Measurements from ENCODE around the gene SH3BP5L. TPM values are rescaled to one million over a fixed set of nuclear protein-coding genes. Genes with fewer than 3 reads are reported as not detected.

SH3BP5L gene
- total RNA-seq, 2 donors from 2014 or later = 18.3 to 23.8 TPM

- Mint-ChIP-seq H3K36me3 (peaks cover 6% of the 10 kb centered on the region), H3K27ac (no peak overlapping the region), H3K4me3 (no peak overlapping the region), H3K4me1 (ENCODE audit: low read depth in 2 of 2) (peaks cover 0 to 4% of the 10 kb centered on the region in 2 donors), H3K9me3 (no peaks in the 10 kb centered on the region), H3K27me3 (no peaks in the 10 kb centered on the region)
- no peak for DNase-seq (ENCODE audit: low spot score)
- ATAC-seq = no peak
These were observed 21.7 kb upstream of the SH3BP5L start for GRCh38 chr1:248847181-248847955.

GRCh38 chr1:248844526-248844925 lies 18.8 kb upstream of the SH3BP5L start:
- DNase-seq (ENCODE audit: low spot score) (no peak), ATAC-seq (no peak)
- no peaks in the 10 kb centered on the region for H3K27me3 Mint-ChIP-seq
- no peaks in the 10 kb centered on the region for H3K9me3 Mint-ChIP-seq
- peaks cover 6% of the 10 kb centered on the region for H3K36me3 Mint-ChIP-seq
- H3K4me3 Mint-ChIP-seq = no peak overlapping the region
- no peak overlapping the region for H3K27ac Mint-ChIP-seq
- H3K4me1 Mint-ChIP-seq (ENCODE audit: low read depth in 2 of 2) = peaks cover 6 to 17% of the 10 kb centered on the region in 2 donors

DNA sequence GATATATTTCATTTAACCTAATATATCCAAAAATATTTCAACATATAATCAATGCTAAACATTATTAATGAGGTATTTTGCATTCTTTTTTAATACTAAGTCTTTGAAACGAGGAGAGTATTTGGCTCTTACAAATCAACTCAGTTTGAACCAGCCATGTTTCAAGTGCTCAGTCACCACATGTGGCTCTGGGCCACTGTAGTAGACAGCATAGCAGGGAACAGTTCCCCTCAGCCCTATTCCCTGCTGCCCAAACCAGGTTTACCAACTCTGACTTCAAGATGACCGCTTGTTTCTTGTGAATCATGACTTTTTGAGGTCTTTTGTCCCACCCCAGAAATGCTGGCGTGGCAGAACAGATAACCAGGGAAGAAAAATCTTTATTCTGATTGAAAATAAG lies 18.0 kb upstream of the SH3BP5L start:
- no peak overlapping the region for H3K27ac Mint-ChIP-seq
- DNase-seq (ENCODE audit: low spot score) = no peak
- peaks cover 10 to 14% of the 10 kb centered on the region in 2 donors for H3K4me1 Mint-ChIP-seq (ENCODE audit: low read depth in 2 of 2)
- no peak for ATAC-seq
- no peaks in the 10 kb centered on the region for H3K27me3 Mint-ChIP-seq
- H3K36me3 Mint-ChIP-seq = peaks cover 1% of the 10 kb centered on the region
- H3K4me3 Mint-ChIP-seq = no peak overlapping the region
- H3K9me3 Mint-ChIP-seq = no peaks in the 10 kb centered on the region

- Mint-ChIP-seq H3K27me3 (no peaks in the 10 kb centered on the region), H3K27ac (no peak overlapping the region), H3K4me1 (ENCODE audit: low read depth in 2 of 2) (peaks cover 10 to 14% of the 10 kb centered on the region in 2 donors), H3K36me3 (no peaks in the 10 kb centered on the region), H3K9me3 (no peaks in the 10 kb centered on the region), H3K4me3 (no peak overlapping the region)
- no peak for DNase-seq (ENCODE audit: low spot score)
- no peak for ATAC-seq
These were observed 17.1 kb upstream of the SH3BP5L start for GRCh38 chr1:248842781-248843331.

DNA sequence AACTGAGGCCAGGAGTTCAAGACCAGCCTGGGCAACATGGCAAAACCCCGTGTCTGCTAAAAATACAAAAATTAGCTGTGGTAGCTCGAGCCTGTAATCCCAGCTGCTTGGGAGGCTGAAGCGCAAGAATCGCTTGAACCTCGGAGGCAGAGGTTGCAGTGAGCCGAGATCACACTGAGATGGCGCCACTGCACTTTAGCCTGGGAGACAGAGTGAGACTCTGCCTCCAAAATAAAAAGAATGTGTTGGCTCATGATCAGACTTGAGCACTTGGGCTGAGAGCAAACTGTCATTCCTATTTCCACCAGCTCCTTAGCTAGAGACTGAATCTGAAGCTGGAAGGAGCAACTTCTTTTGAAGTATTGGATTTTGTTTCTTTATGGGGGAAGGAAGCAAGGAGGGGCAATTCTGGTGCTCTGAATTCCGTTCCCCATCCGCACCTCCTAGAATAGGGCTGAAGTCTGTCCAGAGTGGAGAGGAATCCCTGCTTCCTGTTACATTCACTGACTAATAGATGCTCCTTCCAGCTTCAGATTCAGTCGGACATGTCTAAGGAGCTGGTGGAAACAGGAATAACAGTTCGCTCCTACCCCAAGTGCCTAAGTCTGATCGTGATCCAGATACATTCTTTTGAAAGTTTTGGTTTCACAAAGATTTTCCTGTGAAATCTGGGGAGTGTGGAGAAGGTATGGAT lies 16.1 kb upstream of the SH3BP5L start:
- no peaks in the 10 kb centered on the region for H3K36me3 Mint-ChIP-seq
- ATAC-seq (no peak), DNase-seq (ENCODE audit: low spot score) (no peak)
- H3K27me3 Mint-ChIP-seq = no peaks in the 10 kb centered on the region
- H3K27ac Mint-ChIP-seq = no peak overlapping the region
- H3K4me3 Mint-ChIP-seq = no peak overlapping the region
- peaks cover 10 to 14% of the 10 kb centered on the region in 2 donors for H3K4me1 Mint-ChIP-seq (ENCODE audit: low read depth in 2 of 2)
- H3K9me3 Mint-ChIP-seq = no peaks in the 10 kb centered on the region

- H3K36me3 Mint-ChIP-seq = no peaks in the 10 kb centered on the region
- ATAC-seq (no peak), DNase-seq (ENCODE audit: low spot score) (no peak)
- peaks cover 10 to 14% of the 10 kb centered on the region in 2 donors for H3K4me1 Mint-ChIP-seq (ENCODE audit: low read depth in 2 of 2)
- H3K9me3 Mint-ChIP-seq = no peaks in the 10 kb centered on the region
- H3K27ac Mint-ChIP-seq = no peak overlapping the region
- no peak overlapping the region for H3K4me3 Mint-ChIP-seq
- H3K27me3 Mint-ChIP-seq = no peaks in the 10 kb centered on the region
These were observed 15.2 kb upstream of the SH3BP5L start for GRCh38 chr1:248840946-248841345.

GRCh38 chr1:248839168-248839555 lies 13.4 kb upstream of the SH3BP5L start:
- ATAC-seq = no peak
- H3K4me1 Mint-ChIP-seq (ENCODE audit: low read depth in 2 of 2) = peaks cover 10 to 14% of the 10 kb centered on the region in 2 donors
- H3K36me3 Mint-ChIP-seq = no peaks in the 10 kb centered on the region
- DNase-seq (ENCODE audit: low spot score) = no peak
- peak overlapping the region in 1 of 2 donors; percentile 92 for H3K27ac Mint-ChIP-seq
- no peaks in the 10 kb centered on the region for H3K9me3 Mint-ChIP-seq
- no peak overlapping the region for H3K4me3 Mint-ChIP-seq
- no peaks in the 10 kb centered on the region for H3K27me3 Mint-ChIP-seq

DNA sequence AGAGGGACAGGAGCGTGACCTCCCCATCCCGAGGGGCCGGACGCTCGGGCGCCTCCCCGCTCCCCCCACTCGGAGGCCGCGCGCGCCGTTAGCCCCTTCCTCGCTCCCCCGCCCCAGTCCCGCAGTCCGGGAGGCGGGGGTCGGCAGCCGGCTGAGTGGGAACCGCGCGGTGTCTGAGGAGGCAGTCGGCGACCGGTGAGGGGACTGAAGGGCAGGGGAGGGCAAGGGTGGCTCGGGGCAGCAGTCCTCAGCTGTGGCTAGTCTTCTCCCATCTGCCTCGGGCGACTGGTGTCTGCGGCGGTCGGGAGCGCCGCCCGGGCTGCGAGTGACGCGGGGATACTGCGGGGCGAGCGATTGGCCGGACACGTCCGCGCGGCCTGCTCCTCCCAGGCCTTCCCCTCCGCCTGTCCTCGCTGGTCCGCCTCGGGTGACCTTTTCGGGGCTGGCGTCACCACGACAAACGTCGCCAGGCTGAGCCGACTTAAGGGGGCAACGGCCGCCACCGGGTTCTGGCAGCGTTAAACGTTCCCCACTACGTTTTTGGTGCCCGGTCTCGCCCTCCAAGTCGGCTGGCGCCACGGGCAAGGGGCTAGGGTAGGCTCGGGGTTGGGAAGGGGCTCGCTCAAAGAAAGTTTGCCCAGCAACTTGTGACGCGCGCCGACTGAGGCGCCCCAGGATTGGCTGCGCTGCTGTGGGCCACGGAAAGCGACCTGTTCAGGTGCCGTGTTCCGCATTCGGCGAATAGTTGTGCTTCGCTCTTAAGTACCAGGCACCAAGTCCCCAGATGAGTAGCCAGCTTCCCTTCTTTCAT lies 12.8 kb upstream of the SH3BP5L start:
- no peaks in the 10 kb centered on the region for H3K36me3 Mint-ChIP-seq
- peak; percentile 84 to 89 for ATAC-seq
- peaks cover 10 to 14% of the 10 kb centered on the region in 2 donors for H3K4me1 Mint-ChIP-seq (ENCODE audit: low read depth in 2 of 2)
- peaks cover 0 to 2% of the 10 kb centered on the region in 2 donors for H3K27me3 Mint-ChIP-seq
- H3K27ac Mint-ChIP-seq = peak overlapping the region in 1 of 2 donors; percentile 92
- DNase-seq (ENCODE audit: low spot score) = peak; percentile 91
- H3K9me3 Mint-ChIP-seq = no peaks in the 10 kb centered on the region
- no peak overlapping the region for H3K4me3 Mint-ChIP-seq

DNA sequence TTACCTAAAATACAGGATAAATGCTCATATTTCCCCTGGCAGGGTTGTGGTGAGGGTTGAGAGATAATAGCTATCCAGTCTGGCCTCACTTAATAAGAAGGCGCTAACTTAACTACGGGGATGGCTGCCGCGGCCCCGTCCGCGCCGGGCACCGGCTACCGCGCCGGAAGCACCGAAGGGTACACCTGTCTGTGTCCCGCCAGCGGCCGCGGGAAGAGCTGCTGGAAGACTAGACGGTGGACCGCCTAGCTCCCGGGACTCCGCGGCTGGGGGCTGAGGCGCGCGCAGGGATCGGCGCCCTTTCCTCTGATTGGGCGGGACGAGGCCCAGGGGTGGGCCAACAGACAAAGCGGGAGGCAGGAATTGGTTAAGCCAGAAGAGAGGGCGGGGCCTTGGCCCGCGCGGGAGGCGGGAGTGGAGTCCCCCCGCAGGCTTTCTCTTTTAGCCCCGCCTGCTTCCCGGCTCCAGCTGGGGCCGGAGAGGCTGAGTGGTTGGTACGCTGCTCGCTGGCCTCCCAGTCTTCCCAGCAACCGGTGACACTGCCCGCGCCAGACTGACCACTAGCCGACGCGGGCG lies 12.2 kb upstream of the SH3BP5L start, which contains the start of gene ZNF672:
ZNF672 (plus strand) TSS at position 444 of the 576 bp plus-strand sequence. CDS start 9,051 bp downstream, outside the sequence.
- Mint-ChIP-seq H3K27ac (peak within 1 kb of the TSS in 1 of 2 donors; percentile 92), H3K27me3 (peaks cover 2 to 4% of the 10 kb centered on the region in 2 donors), H3K9me3 (no peaks in the 10 kb centered on the region), H3K4me3 (no peak within 1 kb of the TSS), H3K36me3 (no peaks in the 10 kb centered on the region), H3K4me1 (ENCODE audit: low read depth in 2 of 2) (peaks cover 10 to 14% of the 10 kb centered on the region in 2 donors)
- DNase-seq (ENCODE audit: low spot score) = peak; percentile 98
- ATAC-seq = peak; percentile 91 to 93

- H3K36me3 Mint-ChIP-seq = no peaks in the 10 kb centered on the region
- no peak for ATAC-seq
These were observed 11.5 kb upstream of the SH3BP5L start for GRCh38 chr1:248837045-248837780.

DNA sequence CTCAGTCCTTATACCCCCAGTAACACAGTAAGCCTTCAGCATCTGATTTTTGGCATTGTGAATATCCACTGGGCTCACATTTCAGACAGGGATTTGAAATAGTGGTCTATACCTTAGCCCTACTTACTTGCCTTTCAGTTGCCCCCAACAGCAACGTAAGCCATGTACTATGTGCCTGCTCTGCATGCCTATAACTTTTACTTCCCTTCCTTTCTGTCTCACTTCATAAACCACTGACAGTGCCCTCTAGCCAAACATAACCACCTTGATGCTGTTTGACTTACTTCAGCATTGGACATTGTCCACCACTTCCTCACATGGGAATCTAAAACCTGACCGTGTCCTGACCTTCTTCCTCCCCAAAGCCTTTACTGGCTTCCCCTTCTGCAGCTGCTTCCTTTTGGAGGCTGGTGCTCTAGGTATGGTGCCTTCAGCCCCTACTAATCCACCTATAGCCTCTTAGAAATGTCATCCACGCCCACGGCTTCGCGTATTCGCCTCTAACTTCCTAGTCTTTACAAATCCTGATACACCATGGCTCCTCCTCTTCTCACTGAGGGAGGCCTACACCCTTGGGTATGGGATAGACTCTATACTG lies 8.7 kb upstream of the SH3BP5L start:
- Mint-ChIP-seq H3K27ac (no peak overlapping the region), H3K27me3 (peaks cover 2 to 4% of the 10 kb centered on the region in 2 donors), H3K4me3 (no peak overlapping the region), H3K36me3 (no peaks in the 10 kb centered on the region), H3K9me3 (no peaks in the 10 kb centered on the region), H3K4me1 (ENCODE audit: low read depth in 2 of 2) (peaks cover 0 to 4% of the 10 kb centered on the region in 2 donors)
- no peak for DNase-seq (ENCODE audit: low spot score)
- ATAC-seq = no peak

More at GRCh38 chr1:248837045-248837780, 11.5 kb upstream of the SH3BP5L start:
- H3K4me1 Mint-ChIP-seq (ENCODE audit: low read depth in 2 of 2) = peaks cover 10 to 12% of the 10 kb centered on the region in 2 donors
- H3K27ac Mint-ChIP-seq = no peak overlapping the region
- H3K4me3 Mint-ChIP-seq = no peak overlapping the region
- DNase-seq (ENCODE audit: low spot score) = no peak
- H3K9me3 Mint-ChIP-seq = no peaks in the 10 kb centered on the region
- H3K27me3 Mint-ChIP-seq = peaks cover 2 to 4% of the 10 kb centered on the region in 2 donors

DNA sequence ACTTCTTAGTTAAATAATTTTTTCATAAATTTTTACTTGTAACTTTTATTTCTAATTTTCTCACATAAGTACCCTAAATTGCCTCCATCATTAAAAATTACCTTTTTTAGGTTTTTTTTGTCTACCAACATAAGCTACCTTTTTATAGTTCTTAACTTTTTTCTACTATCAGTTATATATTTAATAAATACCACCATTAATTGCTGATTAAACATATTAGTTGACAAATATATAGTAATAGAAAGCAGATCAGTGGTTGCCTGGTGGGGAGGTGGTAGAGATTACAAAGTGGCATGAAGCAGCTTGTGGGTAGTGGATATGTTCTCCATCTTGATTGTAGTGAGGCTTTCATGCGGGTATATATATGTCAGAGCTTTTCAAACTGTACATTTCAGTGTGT lies 6.1 kb upstream of the SH3BP5L start:
- Mint-ChIP-seq H3K36me3 (no peaks in the 10 kb centered on the region), H3K27ac (no peak overlapping the region), H3K9me3 (no peaks in the 10 kb centered on the region), H3K4me1 (ENCODE audit: low read depth in 2 of 2) (peaks cover 6 to 8% of the 10 kb centered on the region in 2 donors), H3K27me3 (peaks cover 2 to 4% of the 10 kb centered on the region in 2 donors), H3K4me3 (no peak overlapping the region)
- ATAC-seq (no peak), DNase-seq (ENCODE audit: low spot score) (no peak)

All from natural killer cell treated with Interleukin-12 subunit alpha and Interleukin-12 subunit beta and Interleukin-15 and Interleukin-18, amount 100 ng/mL, for 72 hours (primary cell).